Stimulated activated CD8-positive, alpha-beta memory T cell treated with anti-CD3 and anti-CD28 coated beads, Interleukin-7, amount 100 ng/mL, for 24 hours (primary cell): ENCODE results near the gene PPP1R26.

Source experiments
- DNase-seq: peaks from one replicate; pipeline ENCODE4 v3.0.0-alpha.2; 2020; ENCODE audit warnings: low read depth

PPP1R26 gene

DNA sequence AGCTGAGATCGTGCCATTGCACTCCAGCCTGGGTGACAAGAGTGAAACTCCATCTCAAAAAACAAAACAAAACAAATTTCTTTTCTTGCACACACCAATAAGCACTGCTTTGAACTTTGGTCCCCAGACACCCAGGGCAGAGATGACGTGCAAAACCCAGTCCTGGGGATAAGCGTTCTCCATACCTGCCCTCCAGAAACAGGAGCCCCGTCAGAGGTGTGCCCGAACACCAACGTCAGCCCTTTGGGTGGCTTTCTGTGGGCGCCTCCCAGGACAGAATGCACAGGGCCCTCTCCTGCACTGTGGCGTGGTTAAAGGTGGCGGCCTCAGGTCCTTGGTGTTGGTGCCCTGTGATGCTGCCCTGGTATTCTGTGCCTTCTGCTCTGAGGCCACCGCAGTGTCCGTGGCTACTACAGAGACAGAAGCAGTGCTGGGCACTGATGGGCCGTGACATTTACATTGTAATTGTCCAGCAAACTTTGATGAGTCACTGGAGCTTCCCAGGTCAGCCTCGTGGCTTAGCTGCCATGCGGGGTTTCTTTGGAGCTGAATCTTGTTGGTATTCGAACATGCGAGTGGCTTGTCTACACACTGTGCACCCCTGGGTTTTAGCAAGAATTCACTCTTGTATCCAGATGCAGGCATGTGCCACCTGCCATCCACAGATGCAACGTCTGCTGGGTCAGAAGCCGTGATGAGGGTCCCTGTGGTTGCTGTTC, 9.8 kb downstream of the PPP1R26 start:
- DNase-seq: no peak

DNA sequence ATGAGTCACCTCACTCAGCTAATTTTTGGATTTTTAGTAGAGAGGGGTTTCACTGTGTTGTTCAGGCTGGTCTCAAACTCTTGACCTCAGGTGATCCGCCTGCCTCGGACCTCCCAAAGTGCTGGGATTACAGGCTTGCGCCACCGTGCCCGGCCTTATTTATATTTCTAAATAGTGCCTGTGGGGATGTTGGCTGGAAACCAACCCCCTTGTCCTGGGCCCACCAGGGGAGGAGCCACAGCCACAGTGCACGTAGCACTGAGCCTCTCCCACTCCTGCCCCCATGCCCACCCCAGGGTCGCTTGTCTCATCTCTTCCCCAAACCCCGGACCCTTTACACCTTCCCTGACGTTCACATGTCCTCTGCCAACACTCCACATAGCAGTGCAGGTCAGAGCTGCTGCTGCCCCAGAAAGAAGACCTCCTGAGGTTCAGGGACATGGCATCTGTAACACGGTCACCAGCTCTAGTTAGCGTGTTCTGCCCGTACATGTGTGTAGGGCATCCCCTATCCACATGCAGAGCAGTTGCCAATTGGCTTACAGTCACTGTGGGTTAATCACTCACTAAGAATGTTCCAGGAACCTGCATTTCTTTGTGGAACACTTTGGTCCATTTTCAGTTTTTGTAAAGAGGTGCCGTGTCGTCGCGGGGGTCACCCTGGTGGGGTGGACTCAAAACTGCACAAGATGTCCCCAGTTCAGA, 10.7 kb downstream of the PPP1R26 start:
- DNase-seq: no peak

DNA sequence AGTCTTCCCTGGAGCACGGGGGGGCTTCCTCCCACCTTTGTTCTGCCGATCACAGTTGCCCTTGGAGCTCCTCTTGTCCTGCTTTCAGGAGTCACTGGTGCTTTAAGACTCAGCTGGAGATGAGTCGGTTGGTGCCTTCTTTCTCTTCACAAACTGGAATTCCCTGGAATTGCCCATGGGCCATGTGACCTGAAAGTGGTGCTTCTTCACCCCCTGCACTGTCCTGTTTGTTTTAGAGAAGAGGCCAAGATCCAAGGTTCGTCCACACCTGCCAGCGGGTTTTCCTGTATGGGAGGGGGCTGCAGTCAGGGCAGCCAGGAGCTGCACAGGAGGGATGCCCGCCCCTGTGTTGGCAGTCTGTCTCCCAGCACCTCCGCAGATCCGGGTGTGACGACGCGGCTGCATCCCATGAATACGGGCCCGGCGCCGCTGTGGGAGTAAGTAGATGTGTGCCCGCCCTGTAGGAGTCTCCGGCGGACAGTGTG, 11.4 kb downstream of the PPP1R26 start:
- DNase-seq: no peak

DNA sequence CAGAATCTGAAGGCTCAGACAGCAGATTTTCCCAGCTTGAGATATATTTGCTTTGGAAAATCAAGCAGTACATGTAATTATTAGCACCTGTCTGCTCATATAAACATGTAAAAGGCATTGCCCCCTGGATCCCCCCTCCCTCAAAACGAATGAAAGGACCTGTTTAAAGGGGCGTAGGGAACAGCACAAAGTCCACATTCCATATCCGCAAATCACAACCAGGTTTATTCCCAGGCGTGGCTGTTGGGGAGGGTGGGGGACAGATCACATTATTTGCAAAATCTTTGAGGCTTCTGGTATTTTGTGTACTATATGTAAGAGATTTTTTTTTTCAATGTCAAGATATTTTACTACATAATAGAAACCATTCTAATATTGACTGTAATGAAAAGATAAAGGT, 12.2 kb downstream of the PPP1R26 start:
- DNase-seq: no peak

DNA sequence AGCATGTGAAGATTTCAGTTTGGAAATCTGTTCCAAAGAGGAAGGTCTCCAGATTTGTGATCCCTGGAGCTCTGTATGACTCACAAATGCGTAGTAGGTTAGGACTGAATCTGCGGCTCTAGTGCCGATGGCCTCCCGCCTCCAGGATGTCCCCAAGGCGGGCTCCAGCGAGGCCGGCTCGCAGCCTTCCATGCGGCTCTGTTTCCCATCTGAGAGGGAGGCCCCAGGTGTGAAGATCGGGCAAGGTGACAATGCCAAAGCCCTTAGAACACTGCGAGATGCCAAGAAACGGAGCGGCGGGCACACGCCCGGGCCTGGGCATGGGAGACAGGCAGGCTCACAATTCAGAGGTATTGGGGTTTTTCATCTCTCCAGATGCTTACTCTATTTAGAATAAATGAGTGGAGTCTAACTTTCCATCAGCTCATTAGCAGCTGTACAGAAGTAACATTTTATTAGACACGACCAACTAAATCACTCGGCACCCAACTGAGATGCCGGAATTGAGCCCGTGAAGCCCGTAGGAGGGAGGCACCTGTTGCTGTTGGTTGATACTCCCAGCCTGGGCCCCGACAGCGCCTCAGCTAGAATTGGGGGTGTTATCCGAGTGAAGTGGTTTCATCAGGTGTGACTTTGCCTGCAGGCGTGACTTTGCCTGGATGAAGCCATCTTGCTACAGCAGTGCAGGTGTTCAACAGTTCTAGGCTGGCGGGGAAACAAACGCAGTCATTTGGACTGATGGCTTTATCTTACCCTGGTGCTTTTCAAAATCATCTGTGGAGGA, 13.5 kb downstream of the PPP1R26 start:
- DNase-seq: no peak

DNA sequence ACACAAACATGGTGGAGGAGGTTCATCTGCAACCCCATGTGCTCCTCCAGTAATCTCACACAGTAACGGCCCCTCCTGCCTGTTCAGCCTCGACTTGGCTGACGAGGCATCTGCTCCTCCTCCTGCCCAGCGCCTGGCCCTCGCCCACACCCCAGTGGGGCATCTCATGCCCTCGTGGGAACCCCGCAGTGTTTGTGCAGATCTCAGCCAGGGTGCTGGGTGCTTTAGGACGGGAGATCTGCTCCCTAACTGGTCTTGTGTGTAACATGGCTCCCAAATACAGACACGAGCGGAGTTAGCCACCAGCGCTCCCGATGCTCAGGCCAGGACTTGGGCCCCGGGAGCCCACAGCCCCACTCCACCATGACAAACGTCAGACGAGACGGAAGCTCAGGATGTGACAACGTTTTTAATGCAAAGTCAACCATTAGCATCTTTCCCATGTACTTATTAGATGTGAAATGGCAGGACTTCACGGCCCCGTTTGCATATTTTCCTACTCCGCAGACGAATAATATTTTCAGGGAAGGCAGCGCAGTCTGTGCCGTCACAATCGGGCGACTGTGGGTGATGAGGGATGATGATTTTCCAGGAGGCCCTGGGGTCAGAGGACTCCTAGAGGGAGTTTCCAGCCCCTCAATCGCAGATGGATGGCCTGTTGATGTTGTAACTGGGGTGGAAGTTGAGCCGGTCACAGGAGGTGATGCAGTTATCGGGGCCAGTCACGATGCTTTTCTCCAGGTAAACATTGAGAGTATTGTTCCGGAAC, 15.4 kb downstream of the PPP1R26 start:
- no peak for DNase-seq

DNA sequence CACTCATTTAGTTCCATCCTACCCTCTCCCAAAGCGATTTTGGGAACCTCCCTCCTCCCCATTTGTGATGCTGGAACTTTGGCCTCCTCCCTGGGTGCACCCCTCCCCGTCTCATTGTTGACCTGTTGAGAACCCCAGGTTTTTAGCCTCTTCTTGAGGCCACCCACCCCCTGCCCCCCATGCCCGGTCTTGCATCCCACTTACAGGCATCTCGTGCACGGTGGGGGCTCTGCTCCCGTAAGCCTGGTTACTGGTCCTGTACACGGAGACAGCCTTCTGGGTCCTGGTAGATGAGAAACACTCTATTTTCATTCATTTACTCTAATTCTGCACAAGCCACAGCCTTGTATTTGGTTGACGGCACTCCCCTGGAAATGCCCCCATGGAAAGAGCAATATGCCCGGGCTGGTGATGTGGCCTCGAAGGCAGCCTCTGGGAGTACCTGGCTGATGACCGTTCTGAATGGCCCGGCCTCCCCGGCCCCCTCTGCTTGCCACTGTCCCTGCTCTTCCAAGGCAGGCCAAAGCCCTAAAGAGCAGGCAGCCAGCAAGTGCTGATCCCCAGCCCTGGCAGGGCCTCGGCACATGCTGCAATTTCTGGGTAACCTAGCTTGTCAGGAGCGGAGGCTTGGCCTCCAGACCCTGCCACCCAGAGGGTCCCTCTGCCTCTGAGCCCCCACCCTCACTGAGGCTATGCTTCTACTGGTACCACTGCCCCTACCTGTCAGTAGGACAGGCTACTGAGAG, 19.0 kb downstream of the PPP1R26 start:
- no peak for DNase-seq

DNA sequence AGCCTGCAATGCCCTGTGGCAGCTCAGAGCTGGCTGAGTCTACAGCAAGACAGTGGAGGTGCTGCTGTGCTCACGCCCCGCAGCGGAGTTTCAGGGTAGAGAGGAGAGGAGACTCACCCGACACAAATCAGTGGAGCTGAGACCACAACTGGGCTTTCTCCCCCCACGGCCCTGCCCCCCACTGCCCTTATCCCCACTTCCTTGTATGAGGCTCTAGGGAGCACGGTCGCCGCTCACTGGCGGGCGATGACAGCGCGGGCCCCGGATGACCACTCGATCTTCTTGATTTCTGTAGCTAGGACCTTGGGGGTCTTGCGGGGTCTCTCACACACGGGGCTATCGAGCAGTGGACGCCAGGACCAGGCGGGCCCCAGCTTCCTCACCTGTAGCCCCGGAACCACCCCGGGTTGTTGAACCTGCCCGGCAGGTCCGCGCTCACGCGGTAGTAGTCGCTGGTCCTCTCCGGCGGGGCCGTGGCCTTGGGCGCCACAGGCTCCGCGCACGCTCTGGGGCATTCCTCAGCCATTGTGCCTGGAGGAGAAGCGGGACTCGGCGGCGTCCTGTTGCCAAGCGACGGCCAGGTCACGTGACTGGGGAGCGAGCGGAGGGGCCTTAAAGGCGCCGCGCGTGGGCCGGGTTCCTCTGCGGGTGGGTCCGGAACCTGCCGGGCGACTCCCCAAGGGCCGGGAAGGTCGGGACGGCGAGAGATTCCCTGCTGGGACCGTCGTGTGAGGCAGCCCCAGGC, 19.9 kb downstream of the PPP1R26 start:
- DNase-seq: peak; percentile 88

DNA sequence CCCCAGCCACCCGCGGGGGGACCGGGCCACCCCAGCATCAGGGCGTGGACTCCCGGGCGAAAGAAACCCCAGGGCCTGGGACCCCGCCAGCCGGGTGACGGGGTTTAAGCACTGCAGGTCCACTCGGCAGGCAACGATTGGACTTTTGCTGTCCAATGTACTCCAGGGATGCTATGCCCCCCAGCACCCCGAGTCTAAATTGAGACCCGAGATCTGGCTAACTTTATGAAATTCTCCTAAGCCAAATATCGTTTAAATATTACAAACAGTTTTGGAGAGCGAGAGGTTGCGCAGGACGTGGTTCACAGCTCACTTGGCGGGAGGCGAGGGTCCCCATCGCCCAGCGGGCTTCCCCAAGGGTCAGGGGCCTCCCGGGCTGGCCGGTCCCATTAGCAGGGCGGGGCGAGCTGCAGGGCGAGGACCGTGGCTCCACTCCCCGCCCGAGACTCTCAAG, 20.5 kb downstream of the PPP1R26 start:
- DNase-seq: no peak

DNA sequence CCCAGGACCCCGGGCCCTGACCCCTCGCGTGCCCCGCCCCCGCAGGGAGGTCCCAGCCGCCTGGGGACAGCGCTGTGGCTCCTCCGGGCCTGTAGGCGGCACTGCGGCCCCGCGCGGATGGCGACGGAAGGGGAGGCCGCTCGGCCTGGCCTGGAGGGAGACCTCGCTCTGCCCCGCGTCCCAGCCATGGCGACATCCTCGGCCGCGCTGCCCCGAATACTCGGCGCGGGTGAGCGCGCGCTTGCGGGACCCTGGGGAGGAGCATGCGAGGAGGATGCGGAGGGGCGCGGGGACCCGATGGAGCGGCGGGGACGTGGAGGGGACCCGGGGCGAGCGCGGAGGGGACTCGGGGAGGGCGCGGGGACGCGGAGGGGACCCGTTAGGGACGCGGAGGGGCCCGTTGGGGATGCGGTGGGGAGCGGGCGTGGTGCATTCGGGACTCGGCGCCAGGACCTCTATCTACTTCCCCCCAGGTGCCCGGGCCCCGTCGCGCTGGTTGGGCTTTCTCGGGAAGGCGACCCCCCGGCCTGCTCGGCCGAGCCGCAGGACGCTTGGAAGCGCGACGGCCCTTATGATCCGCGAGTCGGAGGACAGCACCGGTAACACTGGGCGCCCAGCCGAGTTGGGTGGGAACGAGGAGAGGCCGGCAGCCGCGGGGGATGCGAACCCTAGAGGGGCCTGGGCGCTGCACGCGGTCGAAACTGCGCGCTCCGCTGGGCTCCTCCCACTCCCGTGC, 21.1 kb downstream of the PPP1R26 start, which contains the start of gene MRPS2:
TSS of gene MRPS2 (plus strand) at position 158 of the 736 bp plus-strand sequence. CDS start at position 187, 29 bp downstream.
- peak; percentile 64 for DNase-seq

DNA sequence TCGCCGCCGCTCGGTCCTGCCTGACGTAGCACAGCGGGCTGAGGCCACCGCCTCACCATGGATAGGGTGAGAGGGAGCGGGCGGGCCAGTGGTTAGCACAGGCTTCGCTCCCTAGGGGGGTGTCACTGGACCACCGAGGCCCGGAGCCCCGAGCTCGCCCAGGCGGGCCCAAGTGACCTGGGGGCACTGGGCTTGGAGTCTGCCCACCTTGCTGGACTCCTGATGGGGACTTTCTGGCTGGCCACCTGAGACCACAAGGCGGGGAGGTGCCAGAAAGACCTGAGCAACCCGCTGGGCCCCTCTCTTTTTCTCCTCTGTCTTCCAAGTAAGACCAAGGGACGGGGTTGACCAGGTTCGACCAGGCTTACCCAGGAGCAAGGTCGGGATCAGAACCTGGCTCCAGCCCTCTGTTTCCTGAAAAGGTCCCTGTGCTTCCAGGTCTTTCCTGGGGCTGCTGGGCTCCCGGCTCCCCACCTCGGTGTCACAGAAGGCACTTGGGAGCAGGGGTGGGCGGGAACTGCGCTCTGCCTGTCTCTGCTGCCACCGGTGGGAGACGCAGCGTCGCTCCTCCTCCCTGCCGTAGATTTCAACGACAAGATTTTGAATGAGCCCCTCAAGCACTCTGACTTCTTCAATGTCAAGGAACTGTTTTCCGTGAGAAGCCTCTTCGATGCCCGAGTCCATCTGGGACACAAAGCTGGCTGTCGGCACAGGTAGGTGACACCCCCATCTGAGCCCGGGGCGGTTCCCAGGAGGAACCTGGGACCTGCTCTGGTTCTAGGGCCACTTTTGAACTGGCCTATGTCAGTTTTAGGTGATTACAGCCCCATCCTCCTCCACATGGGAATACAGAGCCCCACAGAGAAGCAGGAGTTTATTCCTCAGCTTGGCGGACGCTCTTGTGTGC, 21.9 kb downstream of the PPP1R26 start:
- no peak for DNase-seq

DNA sequence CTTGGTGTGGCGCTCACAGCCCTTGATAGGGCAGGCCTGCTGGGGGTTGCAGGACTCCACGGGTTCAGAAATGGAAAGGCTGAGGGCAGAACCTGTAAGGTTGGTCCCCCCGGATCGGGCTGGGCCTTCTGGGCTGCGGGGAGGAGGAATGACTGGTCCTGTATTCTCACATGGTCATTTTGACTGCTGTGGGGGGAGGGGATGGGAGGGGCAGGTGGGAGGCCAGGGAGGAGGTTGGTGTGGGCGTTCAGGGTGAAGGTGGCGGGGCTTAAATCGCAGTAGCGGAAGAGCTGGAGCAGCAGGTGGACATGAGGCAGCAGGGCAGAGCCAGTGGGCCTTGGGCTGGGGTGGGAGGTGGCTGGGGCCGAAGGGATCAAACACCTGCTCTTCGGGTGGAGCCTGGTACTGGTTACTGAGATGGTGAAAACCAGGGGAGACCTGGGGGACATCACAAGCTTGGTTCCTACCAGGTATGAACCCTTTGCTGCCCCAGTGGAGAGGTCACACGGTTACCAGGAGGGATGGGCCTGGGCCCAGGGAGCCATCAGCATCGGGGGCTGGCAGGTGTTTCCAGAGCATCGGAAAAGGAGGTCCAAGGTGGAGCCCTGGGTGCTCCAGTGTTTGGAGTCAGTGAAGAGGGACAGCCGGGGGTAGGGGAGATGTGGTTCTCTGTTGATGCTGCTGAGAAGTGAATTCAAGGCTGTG, 22.7 kb downstream of the PPP1R26 start:
- DNase-seq: no peak

DNA sequence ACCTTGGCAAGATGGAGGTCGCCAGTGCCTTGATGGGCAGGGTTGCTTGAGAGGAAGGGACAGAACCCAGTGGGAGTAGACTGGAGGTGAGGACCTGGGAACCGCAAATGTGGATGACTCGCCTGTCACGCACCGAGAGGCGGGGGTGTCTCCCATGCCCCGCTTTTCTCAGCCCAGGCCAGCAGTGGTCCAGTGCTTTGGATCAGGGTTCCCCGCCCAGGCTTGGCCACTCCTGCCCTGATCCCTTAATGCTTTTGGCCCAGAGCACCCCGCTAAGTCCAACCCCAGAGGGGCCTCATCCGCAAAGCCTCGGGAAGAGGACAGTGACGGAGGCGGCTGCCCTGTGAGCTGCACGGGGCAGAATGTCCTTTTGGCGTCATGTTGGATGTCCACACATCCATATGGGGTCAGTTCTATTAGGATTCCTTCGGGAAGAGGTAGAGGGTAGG, 23.3 kb downstream of the PPP1R26 start:
- DNase-seq: no peak

DNA sequence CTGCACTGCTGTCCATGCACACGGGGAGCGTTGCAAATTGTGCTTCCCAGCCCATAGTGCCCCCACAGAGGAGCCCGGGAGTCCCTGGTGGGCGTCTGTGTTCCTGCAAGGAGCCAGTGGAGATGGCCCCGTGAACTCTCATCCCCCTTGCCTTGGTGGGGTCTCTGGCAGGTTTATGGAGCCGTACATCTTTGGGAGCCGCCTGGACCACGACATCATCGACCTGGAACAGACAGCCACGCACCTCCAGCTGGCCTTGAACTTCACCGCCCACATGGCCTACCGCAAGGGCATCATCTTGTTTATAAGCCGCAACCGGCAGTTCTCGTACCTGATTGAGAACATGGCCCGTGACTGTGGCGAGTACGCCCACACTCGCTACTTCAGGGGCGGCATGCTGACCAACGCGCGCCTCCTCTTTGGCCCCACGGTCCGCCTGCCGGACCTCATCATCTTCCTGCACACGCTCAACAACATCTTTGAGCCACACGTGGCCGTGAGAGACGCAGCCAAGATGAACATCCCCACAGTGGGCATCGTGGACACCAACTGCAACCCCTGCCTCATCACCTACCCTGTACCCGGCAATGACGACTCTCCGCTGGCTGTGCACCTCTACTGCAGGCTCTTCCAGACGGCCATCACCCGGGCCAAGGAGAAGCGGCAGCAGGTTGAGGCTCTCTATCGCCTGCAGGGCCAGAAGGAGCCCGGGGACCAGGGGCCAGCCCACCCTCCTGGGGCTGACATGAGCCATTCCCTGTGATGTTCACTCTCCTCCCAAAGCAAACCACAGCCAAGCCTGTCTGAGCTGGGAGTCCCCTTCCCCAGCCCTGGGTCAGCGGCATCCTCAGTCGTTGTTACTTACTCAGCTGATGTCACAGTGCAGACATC, 24.0 kb downstream of the PPP1R26 start:
- DNase-seq: no peak

DNA sequence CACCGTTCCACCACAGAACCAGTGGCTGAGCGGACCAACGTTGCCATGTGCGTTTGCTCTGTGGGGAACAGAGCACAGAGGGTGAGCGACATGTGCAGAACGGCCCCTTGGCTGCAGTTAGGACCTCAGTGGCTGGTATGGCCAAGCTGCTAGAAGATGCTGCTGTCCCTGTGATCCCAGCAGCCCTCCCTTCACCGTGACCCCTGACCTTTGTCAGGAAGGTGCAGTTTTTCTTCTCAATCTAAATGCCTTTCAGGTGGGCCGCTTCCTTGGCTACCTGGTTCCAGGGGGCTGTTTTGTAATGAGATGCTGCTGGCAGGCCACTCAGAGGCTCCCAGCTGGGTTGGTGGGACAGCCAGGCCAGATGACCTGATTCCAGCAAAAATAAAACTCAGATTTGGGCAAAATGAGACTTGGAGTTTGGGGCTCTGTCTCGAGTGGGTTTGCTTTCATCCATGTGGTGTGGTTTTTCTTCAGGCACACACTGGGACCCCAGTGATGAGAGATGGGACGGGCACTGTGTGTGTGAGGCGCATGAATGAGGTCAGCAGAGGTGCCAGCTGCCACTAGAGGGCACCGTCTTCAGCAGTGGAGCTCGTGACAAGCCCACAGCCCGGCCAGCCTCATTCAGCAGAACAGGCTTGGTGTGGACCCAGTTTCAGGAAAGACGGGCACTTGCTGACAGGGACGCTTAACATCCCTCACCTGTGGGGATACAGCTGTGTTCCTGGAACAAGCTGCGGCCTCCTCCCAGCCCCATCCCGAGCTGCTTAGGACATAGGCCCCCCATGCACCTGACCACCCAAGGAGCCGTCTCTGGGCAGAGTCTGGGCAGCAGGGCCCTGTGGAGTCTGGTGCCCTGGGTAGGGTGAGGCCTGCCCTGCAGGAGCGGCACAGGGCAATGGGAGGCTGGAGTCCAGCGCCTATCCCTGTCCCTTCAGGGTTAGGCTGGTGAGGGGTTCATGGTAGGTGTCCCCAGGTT, 25.0 kb downstream of the PPP1R26 start:
- peak; percentile 32 for DNase-seq
